HepG2 (cell line): Measurements from ENCODE around the gene SUN5. TPM values are rescaled to one million over a fixed set of nuclear protein-coding genes. Genes with fewer than 3 reads are reported as not detected.

Source experiments
- RFXANK ChIP-seq: IDR thresholded peaks from 2 replicates; pipeline ENCODE4 v1.6.1; 2016
- TBP ChIP-seq: sonication (generic); formaldehyde crosslinking; IDR thresholded peaks from 2 replicates; pipeline ENCODE4 v1.5.0; 2020; ENCODE audit warnings: missing genetic modification reagents
- ZNF354B ChIP-seq: sonication (generic); formaldehyde crosslinking; IDR thresholded peaks from 2 replicates; pipeline ENCODE4 v1.8.0; 2022; ENCODE audit warnings: mild to moderate bottlenecking, missing genetic modification reagents
- polyA plus RNA-seq, 8 experiments: library from polyadenylated mRNA; depleted of rRNA in 3 of 8; stranded (reverse) in 7 of 8; unstranded in 1 of 8; fragments of >200 nt; fragmentation: Illumina TruSeq in 4 of 8; extraction: Trizol in 4 of 8; gene quantifications; 2 replicates each; pipeline versions ENCODE4 v1.2.1 to v1.2.3, GENCODE V29; 2011 to 2016; ENCODE audit warnings: low read depth in 4 of 8, missing spikeins in 1 of 8, mixed read lengths in 1 of 8; ENCODE audit not compliant: insufficient read depth in 1 of 8
- total RNA-seq, 5 experiments: library from RNA; depleted of rRNA; stranded (reverse); fragments of >200 nt; fragmentation: Illumina TruSeq; extraction: Trizol; gene quantifications; 2 replicates each; pipeline ENCODE4 v1.2.3, GENCODE V29; 2016; ENCODE audit warnings: low read depth in 1 of 5
- TF ChIP-seq, protein P1 (sequence below): sonication (generic); formaldehyde crosslinking; IDR thresholded peaks from 2 replicates; pipeline ENCODE4 v1.9.0; 2021; ENCODE audit warnings: mild to moderate bottlenecking, missing genetic modification reagents
- TF ChIP-seq, protein P2 (sequence below): IDR thresholded peaks from 2 replicates; pipeline ENCODE4 v1.6.1; 2012; ENCODE audit warnings: low read depth, low read length, improper control_type of control experiment
- TF ChIP-seq, protein P3 (sequence below): sonication (generic); formaldehyde crosslinking; IDR thresholded peaks from one replicate; pipeline ENCODE4 v1.5.1; 2020; ENCODE audit warnings: mild to moderate bottlenecking, missing genetic modification reagents; ENCODE audit errors: not compliant biosample characterization
- TF ChIP-seq, protein P4 (sequence below): sonication (generic); formaldehyde crosslinking; conservative IDR thresholded peaks from 2 replicates; pipeline ENCODE4 v1.4.0; 2020; ENCODE audit warnings: missing genetic modification reagents

Gene SUN5
- total and polyA plus RNA-seq, 2 of the 13 experiments (the other 11 are each of a cell fraction or from before 2014, with no cell fraction given): not detected

DNA sequence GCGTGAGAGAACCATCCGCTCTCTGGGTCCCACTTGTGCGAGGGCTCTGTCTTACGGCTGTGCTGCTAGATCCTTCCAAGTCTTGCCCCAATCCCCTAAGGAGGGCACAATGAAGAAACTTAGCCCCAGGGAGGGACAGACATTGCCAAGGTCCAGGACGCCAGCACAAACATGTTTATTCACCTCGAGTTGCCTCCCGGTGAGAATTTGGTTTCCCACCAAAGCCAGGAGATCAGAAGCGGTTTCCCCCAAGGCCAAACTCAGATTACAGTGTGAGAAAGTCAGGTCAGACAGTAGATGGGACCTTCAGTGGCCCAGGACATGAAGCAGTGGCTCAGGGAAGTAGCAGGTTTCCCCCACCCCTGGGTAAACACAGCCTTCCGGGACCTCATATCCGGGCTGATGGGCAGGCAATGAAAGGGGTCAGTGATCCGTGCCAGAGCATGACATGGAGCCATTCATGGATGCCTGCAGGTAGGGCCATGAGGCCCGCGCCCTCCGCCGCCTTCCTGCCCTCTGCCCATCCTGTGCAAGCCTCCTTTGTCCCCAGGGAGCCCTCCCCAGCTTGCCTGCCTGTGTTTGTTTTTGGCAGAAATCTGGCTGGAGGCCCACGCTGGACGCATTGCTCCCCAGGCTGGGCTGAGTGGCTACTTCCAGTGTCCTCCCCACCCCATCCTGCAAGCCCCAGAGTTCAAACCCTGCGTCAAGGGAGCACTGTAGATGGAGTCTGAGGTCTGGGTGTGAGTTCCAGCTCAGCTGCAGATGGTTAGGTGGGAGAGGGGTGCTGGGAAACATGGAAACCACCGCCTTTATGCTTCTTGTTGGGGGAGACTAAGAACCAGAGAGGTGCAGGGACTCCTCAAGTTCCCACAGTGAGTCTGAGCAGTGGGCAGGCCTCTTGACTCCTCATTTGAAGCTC, 5.2 kb upstream of the SUN5 start (continued):
- TF ChIP-seq, protein P1, sequence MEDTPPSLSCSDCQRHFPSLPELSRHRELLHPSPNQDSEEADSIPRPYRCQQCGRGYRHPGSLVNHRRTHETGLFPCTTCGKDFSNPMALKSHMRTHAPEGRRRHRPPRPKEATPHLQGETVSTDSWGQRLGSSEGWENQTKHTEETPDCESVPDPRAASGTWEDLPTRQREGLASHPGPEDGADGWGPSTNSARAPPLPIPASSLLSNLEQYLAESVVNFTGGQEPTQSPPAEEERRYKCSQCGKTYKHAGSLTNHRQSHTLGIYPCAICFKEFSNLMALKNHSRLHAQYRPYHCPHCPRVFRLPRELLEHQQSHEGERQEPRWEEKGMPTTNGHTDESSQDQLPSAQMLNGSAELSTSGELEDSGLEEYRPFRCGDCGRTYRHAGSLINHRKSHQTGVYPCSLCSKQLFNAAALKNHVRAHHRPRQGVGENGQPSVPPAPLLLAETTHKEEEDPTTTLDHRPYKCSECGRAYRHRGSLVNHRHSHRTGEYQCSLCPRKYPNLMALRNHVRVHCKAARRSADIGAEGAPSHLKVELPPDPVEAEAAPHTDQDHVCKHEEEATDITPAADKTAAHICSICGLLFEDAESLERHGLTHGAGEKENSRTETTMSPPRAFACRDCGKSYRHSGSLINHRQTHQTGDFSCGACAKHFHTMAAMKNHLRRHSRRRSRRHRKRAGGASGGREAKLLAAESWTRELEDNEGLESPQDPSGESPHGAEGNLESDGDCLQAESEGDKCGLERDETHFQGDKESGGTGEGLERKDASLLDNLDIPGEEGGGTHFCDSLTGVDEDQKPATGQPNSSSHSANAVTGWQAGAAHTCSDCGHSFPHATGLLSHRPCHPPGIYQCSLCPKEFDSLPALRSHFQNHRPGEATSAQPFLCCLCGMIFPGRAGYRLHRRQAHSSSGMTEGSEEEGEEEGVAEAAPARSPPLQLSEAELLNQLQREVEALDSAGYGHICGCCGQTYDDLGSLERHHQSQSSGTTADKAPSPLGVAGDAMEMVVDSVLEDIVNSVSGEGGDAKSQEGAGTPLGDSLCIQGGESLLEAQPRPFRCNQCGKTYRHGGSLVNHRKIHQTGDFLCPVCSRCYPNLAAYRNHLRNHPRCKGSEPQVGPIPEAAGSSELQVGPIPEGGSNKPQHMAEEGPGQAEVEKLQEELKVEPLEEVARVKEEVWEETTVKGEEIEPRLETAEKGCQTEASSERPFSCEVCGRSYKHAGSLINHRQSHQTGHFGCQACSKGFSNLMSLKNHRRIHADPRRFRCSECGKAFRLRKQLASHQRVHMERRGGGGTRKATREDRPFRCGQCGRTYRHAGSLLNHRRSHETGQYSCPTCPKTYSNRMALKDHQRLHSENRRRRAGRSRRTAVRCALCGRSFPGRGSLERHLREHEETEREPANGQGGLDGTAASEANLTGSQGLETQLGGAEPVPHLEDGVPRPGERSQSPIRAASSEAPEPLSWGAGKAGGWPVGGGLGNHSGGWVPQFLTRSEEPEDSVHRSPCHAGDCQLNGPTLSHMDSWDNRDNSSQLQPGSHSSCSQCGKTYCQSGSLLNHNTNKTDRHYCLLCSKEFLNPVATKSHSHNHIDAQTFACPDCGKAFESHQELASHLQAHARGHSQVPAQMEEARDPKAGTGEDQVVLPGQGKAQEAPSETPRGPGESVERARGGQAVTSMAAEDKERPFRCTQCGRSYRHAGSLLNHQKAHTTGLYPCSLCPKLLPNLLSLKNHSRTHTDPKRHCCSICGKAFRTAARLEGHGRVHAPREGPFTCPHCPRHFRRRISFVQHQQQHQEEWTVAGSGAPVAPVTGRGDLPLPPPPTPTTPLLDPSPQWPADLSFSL (CRISPR knock-in tag): no peak; the same call in 1 of the 2 replicates
- TF ChIP-seq TBP (CRISPR knock-in tag) (no peak), ZNF354B (CRISPR knock-in tag) (peak; percentile 57; the same call in 1 of the 2 replicates), RFXANK (CRISPR knock-in tag) (peak; percentile 79; the same call in 1 of the 2 replicates)
- TF ChIP-seq, protein P2, sequence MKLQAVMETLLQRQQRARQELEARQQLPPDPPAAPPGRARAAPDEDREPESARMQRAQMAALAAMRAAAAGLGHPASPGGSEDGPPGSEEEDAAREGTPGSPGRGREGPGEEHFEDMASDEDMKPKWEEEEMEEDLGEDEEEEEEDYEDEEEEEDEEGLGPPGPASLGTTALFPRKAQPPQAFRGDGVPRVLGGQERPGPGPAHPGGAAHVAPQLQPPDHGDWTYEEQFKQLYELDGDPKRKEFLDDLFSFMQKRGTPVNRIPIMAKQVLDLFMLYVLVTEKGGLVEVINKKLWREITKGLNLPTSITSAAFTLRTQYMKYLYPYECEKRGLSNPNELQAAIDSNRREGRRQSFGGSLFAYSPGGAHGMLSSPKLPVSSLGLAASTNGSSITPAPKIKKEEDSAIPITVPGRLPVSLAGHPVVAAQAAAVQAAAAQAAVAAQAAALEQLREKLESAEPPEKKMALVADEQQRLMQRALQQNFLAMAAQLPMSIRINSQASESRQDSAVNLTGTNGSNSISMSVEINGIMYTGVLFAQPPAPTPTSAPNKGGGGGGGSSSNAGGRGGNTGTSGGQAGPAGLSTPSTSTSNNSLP: no peak; the same call in 1 of the 2 replicates
- TF ChIP-seq, protein P3, sequence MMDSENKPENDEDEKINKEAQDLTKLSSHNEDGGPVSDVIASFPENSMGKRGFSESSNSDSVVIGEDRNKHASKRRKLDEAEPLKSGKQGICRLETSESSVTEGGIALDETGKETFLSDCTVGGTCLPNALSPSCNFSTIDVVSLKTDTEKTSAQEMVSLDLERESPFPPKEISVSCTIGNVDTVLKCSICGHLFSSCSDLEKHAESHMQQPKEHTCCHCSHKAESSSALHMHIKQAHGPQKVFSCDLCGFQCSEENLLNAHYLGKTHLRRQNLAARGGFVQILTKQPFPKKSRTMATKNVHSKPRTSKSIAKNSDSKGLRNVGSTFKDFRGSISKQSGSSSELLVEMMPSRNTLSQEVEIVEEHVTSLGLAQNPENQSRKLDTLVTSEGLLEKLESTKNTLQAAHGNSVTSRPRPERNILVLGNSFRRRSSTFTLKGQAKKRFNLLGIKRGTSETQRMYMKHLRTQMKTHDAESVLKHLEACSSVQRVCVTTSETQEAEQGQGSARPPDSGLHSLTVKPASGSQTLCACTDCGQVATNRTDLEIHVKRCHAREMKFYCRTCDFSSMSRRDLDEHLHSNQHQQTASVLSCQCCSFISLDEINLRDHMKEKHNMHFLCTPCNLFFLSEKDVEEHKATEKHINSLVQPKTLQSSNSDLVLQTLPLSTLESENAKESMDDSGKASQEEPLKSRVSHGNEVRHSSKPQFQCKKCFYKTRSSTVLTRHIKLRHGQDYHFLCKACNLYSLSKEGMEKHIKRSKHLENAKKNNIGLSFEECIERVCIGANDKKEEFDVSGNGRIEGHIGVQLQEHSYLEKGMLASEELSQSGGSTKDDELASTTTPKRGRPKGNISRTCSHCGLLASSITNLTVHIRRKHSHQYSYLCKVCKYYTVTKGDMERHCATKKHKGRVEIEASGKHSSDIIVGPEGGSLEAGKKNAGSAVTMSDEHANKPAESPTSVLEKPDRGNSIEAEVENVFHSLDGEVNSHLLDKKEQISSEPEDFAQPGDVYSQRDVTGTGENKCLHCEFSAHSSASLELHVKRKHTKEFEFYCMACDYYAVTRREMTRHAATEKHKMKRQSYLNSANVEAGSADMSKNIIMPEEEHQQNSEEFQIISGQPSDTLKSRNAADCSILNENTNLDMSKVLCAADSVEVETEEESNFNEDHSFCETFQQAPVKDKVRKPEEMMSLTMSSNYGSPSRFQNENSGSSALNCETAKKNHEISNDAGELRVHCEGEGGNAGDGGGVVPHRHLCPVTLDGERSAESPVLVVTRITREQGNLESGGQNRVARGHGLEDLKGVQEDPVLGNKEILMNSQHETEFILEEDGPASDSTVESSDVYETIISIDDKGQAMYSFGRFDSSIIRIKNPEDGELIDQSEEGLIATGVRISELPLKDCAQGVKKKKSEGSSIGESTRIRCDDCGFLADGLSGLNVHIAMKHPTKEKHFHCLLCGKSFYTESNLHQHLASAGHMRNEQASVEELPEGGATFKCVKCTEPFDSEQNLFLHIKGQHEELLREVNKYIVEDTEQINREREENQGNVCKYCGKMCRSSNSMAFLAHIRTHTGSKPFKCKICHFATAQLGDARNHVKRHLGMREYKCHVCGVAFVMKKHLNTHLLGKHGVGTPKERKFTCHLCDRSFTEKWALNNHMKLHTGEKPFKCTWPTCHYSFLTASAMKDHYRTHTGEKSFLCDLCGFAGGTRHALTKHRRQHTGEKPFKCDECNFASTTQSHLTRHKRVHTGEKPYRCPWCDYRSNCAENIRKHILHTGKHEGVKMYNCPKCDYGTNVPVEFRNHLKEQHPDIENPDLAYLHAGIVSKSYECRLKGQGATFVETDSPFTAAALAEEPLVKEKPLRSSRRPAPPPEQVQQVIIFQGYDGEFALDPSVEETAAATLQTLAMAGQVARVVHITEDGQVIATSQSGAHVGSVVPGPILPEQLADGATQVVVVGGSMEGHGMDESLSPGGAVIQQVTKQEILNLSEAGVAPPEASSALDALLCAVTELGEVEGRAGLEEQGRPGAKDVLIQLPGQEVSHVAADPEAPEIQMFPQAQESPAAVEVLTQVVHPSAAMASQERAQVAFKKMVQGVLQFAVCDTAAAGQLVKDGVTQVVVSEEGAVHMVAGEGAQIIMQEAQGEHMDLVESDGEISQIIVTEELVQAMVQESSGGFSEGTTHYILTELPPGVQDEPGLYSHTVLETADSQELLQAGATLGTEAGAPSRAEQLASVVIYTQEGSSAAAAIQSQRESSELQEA: peak; percentile 55
- TF ChIP-seq, protein P4, sequence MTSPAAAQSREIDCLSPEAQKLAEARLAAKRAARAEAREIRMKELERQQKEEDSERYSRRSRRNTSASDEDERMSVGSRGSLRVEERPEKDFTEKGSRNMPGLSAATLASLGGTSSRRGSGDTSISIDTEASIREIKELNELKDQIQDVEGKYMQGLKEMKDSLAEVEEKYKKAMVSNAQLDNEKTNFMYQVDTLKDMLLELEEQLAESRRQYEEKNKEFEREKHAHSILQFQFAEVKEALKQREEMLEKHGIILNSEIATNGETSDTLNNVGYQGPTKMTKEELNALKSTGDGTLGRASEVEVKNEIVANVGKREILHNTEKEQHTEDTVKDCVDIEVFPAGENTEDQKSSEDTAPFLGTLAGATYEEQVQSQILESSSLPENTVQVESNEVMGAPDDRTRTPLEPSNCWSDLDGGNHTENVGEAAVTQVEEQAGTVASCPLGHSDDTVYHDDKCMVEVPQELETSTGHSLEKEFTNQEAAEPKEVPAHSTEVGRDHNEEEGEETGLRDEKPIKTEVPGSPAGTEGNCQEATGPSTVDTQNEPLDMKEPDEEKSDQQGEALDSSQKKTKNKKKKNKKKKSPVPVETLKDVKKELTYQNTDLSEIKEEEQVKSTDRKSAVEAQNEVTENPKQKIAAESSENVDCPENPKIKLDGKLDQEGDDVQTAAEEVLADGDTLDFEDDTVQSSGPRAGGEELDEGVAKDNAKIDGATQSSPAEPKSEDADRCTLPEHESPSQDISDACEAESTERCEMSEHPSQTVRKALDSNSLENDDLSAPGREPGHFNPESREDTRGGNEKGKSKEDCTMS: 0 out of 2 replicates have a peak, but pooled peaks have one; percentile 13
